Endothelial cell of hepatic sinusoid (primary cell): ENCODE results near the gene DBN1.

ENCODE experiments used
- in situ Hi-C: cut with HindIII; loops from 2 replicates; pipeline ENCODE4 v1.10.0; 2017; ENCODE audit warnings: low sequenced_read_pairs

DBN1 gene

GRCh38 chr5:177445917-177446199 lies 27.6 kb downstream of the DBN1 start:
- in situ Hi-C loops, result loop anchor here (5.0 to 25.0 kb wide), 3 partner anchors 39 to 334 kb away; partner anchors contain the start of genes F12 and FAM193B

- in situ Hi-C loops, result loop anchor here (5.0 to 25.0 kb wide), 3 partner anchors 38 to 333 kb away; partner anchors contain the start of genes F12 and FAM193B
Observed at GRCh38 chr5:177445052-177445916, 28.1 kb downstream of the DBN1 start.

GRCh38 chr5:177444106-177445051 lies 29.1 kb downstream of the DBN1 start:
- in situ Hi-C loops, result loop anchor here (5.0 to 25.0 kb wide), 4 partner anchors 37 to 332 kb away; partner anchors contain the start of genes F12 and FAM193B

- in situ Hi-C loops, result loop anchor here (5.0 to 25.0 kb wide), 2 partner anchors 96 to 331 kb away; no protein-coding TSS in a partner anchor
Observed at GRCh38 chr5:177443144-177443983, 30.1 kb downstream of the DBN1 start.

GRCh38 chr5:177442066-177442826 lies 31.2 kb downstream of the DBN1 start:
- in situ Hi-C loops, result loop anchor here (5.0 to 25.0 kb wide), 2 partner anchors 95 to 330 kb away; no protein-coding TSS in a partner anchor

- in situ Hi-C loops, result loop anchor here (5.0 to 25.0 kb wide), 2 partner anchors 94 to 329 kb away; no protein-coding TSS in a partner anchor
Observed at GRCh38 chr5:177440990-177441780, 32.2 kb downstream of the DBN1 start.

GRCh38 chr5:177440211-177440989 lies 33.0 kb downstream of the DBN1 start:
- in situ Hi-C loops, result loop anchor here (5.0 to 25.0 kb wide), 2 partner anchors 93 to 328 kb away; no protein-coding TSS in a partner anchor

GRCh38 chr5:177439518-177440053 lies 33.8 kb downstream of the DBN1 start:
- in situ Hi-C loops, result loop anchor here (5.0 to 25.0 kb wide), 2 partner anchors 92 to 327 kb away; no protein-coding TSS in a partner anchor

GRCh38 chr5:177438468-177438867 lies 35.0 kb downstream of the DBN1 start:
- in situ Hi-C loops, result loop anchor here (25.0 kb wide), 1 partner anchor 326 kb away; no protein-coding TSS in a partner anchor

- in situ Hi-C loops, result loop anchor here (25.0 kb wide), 1 partner anchor 325 kb away; no protein-coding TSS in a partner anchor
Observed at GRCh38 chr5:177437623-177438022, 35.8 kb downstream of the DBN1 start.

- in situ Hi-C loops, result loop anchor here (25.0 kb wide), 1 partner anchor 324 kb away; no protein-coding TSS in a partner anchor
Observed at GRCh38 chr5:177435847-177436536, 37.4 kb downstream of the DBN1 start.

GRCh38 chr5:177434942-177435738 lies 38.3 kb downstream of the DBN1 start:
- in situ Hi-C loops, result loop anchor here (25.0 kb wide), 1 partner anchor 323 kb away; no protein-coding TSS in a partner anchor

- in situ Hi-C loops, result loop anchor here (25.0 kb wide), 1 partner anchor 322 kb away; no protein-coding TSS in a partner anchor
Observed at GRCh38 chr5:177434437-177434836, 39.0 kb downstream of the DBN1 start.

GRCh38 chr5:177433658-177434217 lies 39.7 kb downstream of the DBN1 start:
- in situ Hi-C loops, result loop anchor here (25.0 kb wide), 1 partner anchor 321 kb away; no protein-coding TSS in a partner anchor
